IMR-90 (cell line): ENCODE results near the gene HLA-B. TPM values are rescaled to one million over a fixed set of nuclear protein-coding genes. Genes with fewer than 3 reads are reported as not detected.

Experiments used
- ATAC-seq: fragments of 200-7000 bp; cut with Tn5 transposase; 2 replicates; pipeline ENCODE4 v1.9.1; 2020; ENCODE audit warnings: low read depth, mild to moderate bottlenecking, moderate library complexity
- BruUV-seq: library from RNA; stranded (reverse); fragments of 400-500 nt; replicated peaks from 2 replicates; lab custom pipeline; 2021; lab: Mats Ljungman, UMichigan
- CTCF ChIA-PET: fragments of 300-600 bp; formaldehyde crosslinking; extraction: SDS; loops from one replicate; lab custom pipeline; 2021; ENCODE audit warnings: antibody characterized with exemption; lab: Yijun Ruan, JAX
- POLR2A ChIA-PET: fragments of 300-600 bp; sonication (Branson Sonifier 250); formaldehyde crosslinking; loops from one replicate; lab custom pipeline; 2022; ENCODE audit warnings: antibody characterized with exemption; ENCODE audit not compliant: unreplicated experiment; lab: Charles Lee
- DNase-seq: peaks from one replicate; pipeline ENCODE4 v3.0.0; 2013
- H2AFZ ChIP-seq: replicated peaks from 2 replicates; pipeline ENCODE3; 2013; ENCODE audit warnings: low read length, mild to moderate bottlenecking; ENCODE audit not compliant: poor library complexity
- H2AK5ac ChIP-seq: 2 replicates; pipeline ENCODE4 v1.6.1; 2013; ENCODE audit warnings: low read depth, low read length, inconsistent platforms
- H2AK9ac ChIP-seq: replicated peaks from 2 replicates; pipeline ENCODE3; 2013; ENCODE audit warnings: mild to moderate bottlenecking, low read depth, low read length, moderate library complexity; ENCODE audit not compliant: poor library complexity
- H2BK120ac ChIP-seq: 2 replicates; pipeline ENCODE4 v1.6.1; 2013; ENCODE audit warnings: low read depth, low read length, inconsistent platforms
- H2BK15ac ChIP-seq: 3 replicates; pipeline ENCODE4 v1.6.1; 2013; ENCODE audit warnings: low read depth, low read length, inconsistent platforms
- H2BK20ac ChIP-seq: 2 replicates; pipeline ENCODE4 v1.6.1; 2013; ENCODE audit warnings: low read depth, mild to moderate bottlenecking, inconsistent platforms, low read length, moderate library complexity
- H2BK5ac ChIP-seq: 2 replicates; pipeline ENCODE4 v1.6.1; 2013; ENCODE audit warnings: mild to moderate bottlenecking, low read depth, low read length, inconsistent platforms; ENCODE audit not compliant: poor library complexity, severe bottlenecking
- H3K14ac ChIP-seq: replicated peaks from 2 replicates; pipeline ENCODE4 v1.6.1; 2013; ENCODE audit warnings: low read depth, low read length, inconsistent platforms
- H3K18ac ChIP-seq: 2 replicates; pipeline ENCODE4 v1.6.1; 2013; ENCODE audit warnings: low read depth, low read length, control low read depth
- H3K23ac ChIP-seq: 2 replicates; pipeline ENCODE4 v1.6.1; 2013; ENCODE audit warnings: low read depth, low read length, inconsistent platforms
- H3K27ac ChIP-seq: 2 replicates; pipeline ENCODE4 v1.5.1; 2013; ENCODE audit warnings: mild to moderate bottlenecking, control low read depth, low read length; ENCODE audit not compliant: insufficient read depth
- H3K27me3 ChIP-seq: 2 replicates; pipeline ENCODE4 v1.6.1; 2013; ENCODE audit warnings: low read length; ENCODE audit not compliant: control insufficient read depth, insufficient read depth
- H3K36me3 ChIP-seq: 2 replicates; pipeline ENCODE4 v1.6.1; 2013; ENCODE audit warnings: low read length, mixed read lengths; ENCODE audit not compliant: control insufficient read depth, insufficient read depth
- H3K4ac ChIP-seq: 2 replicates; pipeline ENCODE4 v1.6.1; 2013; ENCODE audit warnings: low read depth, low read length, inconsistent platforms
- H3K4me1 ChIP-seq: 2 replicates; pipeline ENCODE4 v1.6.1; 2013; ENCODE audit warnings: low read length, mixed read lengths; ENCODE audit not compliant: control insufficient read depth, insufficient read depth
- H3K4me2 ChIP-seq: 2 replicates; pipeline ENCODE4 v1.6.1; 2013; ENCODE audit warnings: low read depth, mild to moderate bottlenecking, control low read depth, low read length, moderate library complexity
- H3K4me3 ChIP-seq: 2 replicates; pipeline ENCODE4 v1.5.1; 2013; ENCODE audit warnings: low read depth, mild to moderate bottlenecking, control low read depth, low read length, moderate library complexity; ENCODE audit not compliant: insufficient read depth
- H3K56ac ChIP-seq: 2 replicates; pipeline ENCODE4 v1.6.1; 2013; ENCODE audit warnings: low read length, inconsistent platforms; ENCODE audit not compliant: insufficient read depth; ENCODE audit errors: extremely low read depth
- H3K79me1 ChIP-seq, 2 experiments: 2 replicates each; pipeline ENCODE4 v1.6.1; 2013; ENCODE audit warnings: low read length in 2 of 2, inconsistent platforms in 1 of 2, low read depth in 1 of 2
- H3K9ac ChIP-seq: 2 replicates; pipeline ENCODE4 v1.6.1; 2013; ENCODE audit warnings: low read depth, low read length, control low read depth
- H3K9me1 ChIP-seq: 2 replicates; pipeline ENCODE4 v1.6.1; 2013; ENCODE audit warnings: low read length, inconsistent platforms; ENCODE audit not compliant: insufficient read depth
- H3K9me3 ChIP-seq: 2 replicates; pipeline ENCODE4 v1.6.1; 2013; ENCODE audit warnings: low read length; ENCODE audit not compliant: control insufficient read depth, insufficient read depth
- H4K20me1 ChIP-seq: 2 replicates; pipeline ENCODE4 v1.6.1; 2013; ENCODE audit warnings: low read length, inconsistent platforms; ENCODE audit not compliant: insufficient read depth
- H4K5ac ChIP-seq: 2 replicates; pipeline ENCODE4 v1.6.1; 2013; ENCODE audit warnings: mild to moderate bottlenecking, low read depth, low read length, control low read depth
- H4K8ac ChIP-seq, 2 experiments: 2 replicates each; pipeline ENCODE4 v1.6.1; 2013; ENCODE audit warnings: low read depth in 2 of 2, low read length in 2 of 2, control low read depth in 1 of 2, inconsistent platforms in 1 of 2
- H4K91ac ChIP-seq: 2 replicates; pipeline ENCODE4 v1.6.1; 2013; ENCODE audit warnings: low read depth, low read length, inconsistent platforms; ENCODE audit not compliant: insufficient read depth
- CHD1 ChIP-seq: IDR thresholded peaks from 2 replicates; pipeline ENCODE4 v1.6.1; 2012; ENCODE audit warnings: low read depth, low read length, improper control_type of control experiment
- CTCF ChIP-seq: conservative IDR thresholded peaks from 2 replicates; pipeline ENCODE4 v1.5.1; 2012; ENCODE audit warnings: mild to moderate bottlenecking, low read depth, low read length, improper control_type of control experiment
- MAZ ChIP-seq: IDR thresholded peaks from 2 replicates; pipeline ENCODE4 v1.6.1; 2012; ENCODE audit warnings: low read depth, mild to moderate bottlenecking, low read length, improper control_type of control experiment, moderate library complexity, borderline replicate concordance
- MXI1 ChIP-seq: IDR thresholded peaks from 2 replicates; pipeline ENCODE4 v1.6.1; 2012; ENCODE audit warnings: low read depth, mild to moderate bottlenecking, low read length, moderate library complexity, borderline replicate concordance
- POLR2A ChIP-seq: IDR thresholded peaks from 2 replicates; pipeline ENCODE4 v1.6.1; 2012; ENCODE audit warnings: mild to moderate bottlenecking, low read depth, low read length
- RCOR1 ChIP-seq: IDR thresholded peaks from 2 replicates; pipeline ENCODE4 v1.6.1; 2012; ENCODE audit warnings: mild to moderate bottlenecking, low read length, improper control_type of control experiment; ENCODE audit not compliant: insufficient replicate concordance
- RFX5 ChIP-seq: IDR thresholded peaks from 2 replicates; pipeline ENCODE4 v1.8.0; 2012; ENCODE audit warnings: low read depth, mild to moderate bottlenecking, low read length, moderate library complexity
- WGBS, 2 experiments: methylation state at CpG; one replicate each; pipeline versions ENCODE4 v1.1.5 to v1.1.7; 2013; ENCODE audit warnings: missing lambda C conversion rate in 2 of 2; ENCODE audit not compliant: insufficient read length in 1 of 2; ENCODE audit errors: extremely low coverage in 2 of 2; 5-methylcytosine and 5-hydroxymethylcytosine counted together
- dilution Hi-C: fragments of 300-500 bp; cut with HindIII; formaldehyde crosslinking; loops from one replicate; pipeline ENCODE4 v1.14.3; 2018; ENCODE audit warnings: low sequenced_read_pairs; ENCODE audit not compliant: unreplicated experiment
- in situ Hi-C: fragments of 300-500 bp; cut with MboI; formaldehyde crosslinking; loops from 3 replicates; pipeline ENCODE4 v1.14.3; 2019; ENCODE audit warnings: low sequenced_read_pairs, inconsistent platforms, mixed read lengths
- intact Hi-C: fragments of 100-400 bp; cut with micrococcal nuclease; formaldehyde crosslinking; loops from 2 replicates; pipeline ENCODE4 v1.10.0; 2022
- polyA plus RNA-seq, 3 experiments: library from polyadenylated mRNA; depleted of rRNA; stranded (reverse); fragments of >200 nt; gene quantifications; 2 replicates each; pipeline ENCODE4 v1.2.3, GENCODE V29; 2012; ENCODE audit warnings: low replicate concordance in 1 of 3
- total RNA-seq: library from RNA; depleted of rRNA; stranded (reverse); fragments of >200 nt; gene quantifications from 2 replicates; pipeline ENCODE4 v1.2.3, GENCODE V29; 2012
- TF ChIP-seq, protein P1 (sequence below): fragments of 150-350 bp; IDR thresholded peaks from 2 replicates; pipeline ENCODE4 v1.6.1; 2017; ENCODE audit warnings: mild to moderate bottlenecking, antibody characterized with exemption, low read length, low read depth

Gene HLA-B
- total and polyA plus RNA-seq, 2 of the 4 experiments (the other 2 are of a cell fraction), result 44.1 to 309 TPM

DNA sequence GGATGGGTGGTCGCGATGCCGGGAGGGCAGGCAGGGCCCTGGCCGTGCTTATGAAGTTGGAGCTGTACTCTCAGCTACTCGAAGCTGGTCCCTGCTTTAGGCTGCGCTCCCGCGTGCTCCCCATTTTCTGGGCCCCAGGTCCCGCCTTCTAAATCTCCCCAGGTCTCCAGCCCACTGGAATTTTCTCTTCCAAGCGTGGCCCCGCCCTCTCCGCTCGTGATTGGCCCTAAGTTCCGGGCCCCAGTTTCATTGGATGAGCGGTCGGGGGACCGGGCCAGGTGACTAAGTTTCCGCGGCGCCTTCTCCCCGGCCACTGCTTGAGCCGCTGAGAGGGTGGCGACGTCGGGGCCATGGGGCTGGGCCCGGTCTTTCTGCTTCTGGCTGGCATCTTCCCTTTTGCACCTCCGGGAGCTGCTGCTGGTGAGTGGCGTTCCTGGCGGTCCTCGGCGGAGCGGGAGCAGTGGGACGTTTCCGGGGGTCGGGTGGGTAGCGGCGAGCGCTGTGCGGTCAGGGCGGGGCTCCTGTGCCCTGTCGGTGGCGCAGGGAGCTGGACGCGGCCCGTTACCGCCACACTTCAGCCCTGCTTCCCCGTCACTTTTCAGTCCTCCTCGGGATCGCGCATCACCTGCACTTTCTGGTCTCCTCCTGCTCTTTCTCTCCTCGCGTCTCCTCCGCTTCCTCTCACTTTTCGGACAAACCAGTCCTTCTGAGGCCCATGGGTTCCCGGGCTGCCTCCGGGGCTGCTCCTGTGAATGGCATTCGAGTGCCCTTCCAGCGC, 46.5 kb upstream of the HLA-B start, which contains the start of gene MICA:
MICA (plus strand) TSS at position 313 of the 778 bp plus-strand sequence; CDS start at position 351, 38 bp downstream.
- H2BK20ac ChIP-seq, result peak within 1 kb of the TSS; percentile 34; the same call in 1 of the 2 replicates
- peak within 1 kb of the TSS; percentile 83 for H3K4me3 ChIP-seq
- CTCF ChIA-PET, result interaction anchor here (0.9 kb wide), 1 partner anchor 39 kb away, joined by 3 read pairs; no protein-coding TSS in a partner anchor
- peak within 1 kb of the TSS; percentile 94 for H3K23ac ChIP-seq
- POLR2A ChIA-PET, result no interaction called here
- intact Hi-C loops, result loop anchor here (5.0 kb wide), 1 partner anchor 89 kb away; no protein-coding TSS in a partner anchor
- no peak within 1 kb of the TSS for H3K56ac ChIP-seq
- no peaks in the 10 kb centered on the region for H3K27me3 ChIP-seq
- H3K9me3 ChIP-seq, result no peaks in the 10 kb centered on the region
- peaks cover 5% of the 10 kb centered on the region for H3K4me1 ChIP-seq
- peaks cover 40% of the 10 kb centered on the region for H4K20me1 ChIP-seq
- no peaks in the 10 kb centered on the region for H3K36me3 ChIP-seq
- peak within 1 kb of the TSS; percentile 93 for H2AK9ac ChIP-seq
- ATAC-seq (peak; percentile 74), DNase-seq (peak; percentile 79)
- 1% methylated on average over 37 of the region's 58 CpGs; no CpG with 5 or more reads in 1 of the 2 experiments for WGBS, 2 experiments
- H3K9ac ChIP-seq, result peak within 1 kb of the TSS; percentile 85
- TF ChIP-seq CHD1, result no peak
- TF ChIP-seq POLR2A, result peak; percentile 76; the same call in 1 of the 2 replicates
- TF ChIP-seq, protein P1, sequence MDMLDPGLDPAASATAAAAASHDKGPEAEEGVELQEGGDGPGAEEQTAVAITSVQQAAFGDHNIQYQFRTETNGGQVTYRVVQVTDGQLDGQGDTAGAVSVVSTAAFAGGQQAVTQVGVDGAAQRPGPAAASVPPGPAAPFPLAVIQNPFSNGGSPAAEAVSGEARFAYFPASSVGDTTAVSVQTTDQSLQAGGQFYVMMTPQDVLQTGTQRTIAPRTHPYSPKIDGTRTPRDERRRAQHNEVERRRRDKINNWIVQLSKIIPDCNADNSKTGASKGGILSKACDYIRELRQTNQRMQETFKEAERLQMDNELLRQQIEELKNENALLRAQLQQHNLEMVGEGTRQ, result peak; percentile 79
- TF ChIP-seq MXI1, result no peak
- peak; percentile 18; the same call in 1 of the 2 replicates for TF ChIP-seq MAZ
- no peak for TF ChIP-seq RCOR1
- no peak for TF ChIP-seq RFX5
- no peak for TF ChIP-seq CTCF
- peak within 1 kb of the TSS; percentile 13 for H3K27ac ChIP-seq
- H4K91ac ChIP-seq, result no peak within 1 kb of the TSS
- peaks cover 7% of the 10 kb centered on the region for H3K9me1 ChIP-seq
- peaks cover 4 to 55% of the 10 kb centered on the region in 2 experiments; a peak in 3 of 4 replicates for H3K79me1 ChIP-seq
- H2BK5ac ChIP-seq, result peak within 1 kb of the TSS; percentile 47
- peak within 1 kb of the TSS; percentile 68 for H2AK5ac ChIP-seq
- no TSS peak for BruUV-seq
- no peak within 1 kb of the TSS for H3K18ac ChIP-seq
- H3K4ac ChIP-seq, result peak within 1 kb of the TSS; percentile 76
- H2AFZ ChIP-seq, result peak within 1 kb of the TSS; percentile 94
- dilution Hi-C loops, result no loop called here
- peak within 1 kb of the TSS; percentile 85 for H3K14ac ChIP-seq
- H2BK15ac ChIP-seq, result no peak within 1 kb of the TSS
- in situ Hi-C loops, result loop anchor here (5.0 kb wide), 1 partner anchor 39 kb away; no protein-coding TSS in a partner anchor
- H2BK120ac ChIP-seq, result peak within 1 kb of the TSS; percentile 37
- no peak within 1 kb of the TSS for H4K5ac ChIP-seq
- peak within 1 kb of the TSS; percentile 47 to 65; a peak in 2 of 4 replicates for H4K8ac ChIP-seq
- peak within 1 kb of the TSS; percentile 96 for H3K4me2 ChIP-seq
